Astrocyte of the cerebellum (primary cell): ENCODE results near the gene LTBP3.
A peak's percentile ranks its signal among the peaks of the same experiment; 100 is the strongest.

Source experiments
- DNase-seq: peaks from one replicate; pipeline ENCODE4 v3.0.0-alpha.2; 2011; ENCODE audit warnings: low read depth
- H3K4me3 ChIP-seq: 2 replicates; pipeline ENCODE4 v1.5.1; 2011; ENCODE audit warnings: mild to moderate bottlenecking, low read depth, low read length, moderate library complexity
- in situ Hi-C: cut with HindIII; loops from 2 replicates; pipeline ENCODE4 v1.10.0; 2017; ENCODE audit warnings: low sequenced_read_pairs
- TF ChIP-seq, protein P1 (sequence below): IDR thresholded peaks from 2 replicates; pipeline ENCODE4 v1.5.1; 2012; ENCODE audit warnings: low read length, low read depth, moderate library complexity, mild to moderate bottlenecking; ENCODE audit errors: missing control alignments

The LTBP3 gene

DNA sequence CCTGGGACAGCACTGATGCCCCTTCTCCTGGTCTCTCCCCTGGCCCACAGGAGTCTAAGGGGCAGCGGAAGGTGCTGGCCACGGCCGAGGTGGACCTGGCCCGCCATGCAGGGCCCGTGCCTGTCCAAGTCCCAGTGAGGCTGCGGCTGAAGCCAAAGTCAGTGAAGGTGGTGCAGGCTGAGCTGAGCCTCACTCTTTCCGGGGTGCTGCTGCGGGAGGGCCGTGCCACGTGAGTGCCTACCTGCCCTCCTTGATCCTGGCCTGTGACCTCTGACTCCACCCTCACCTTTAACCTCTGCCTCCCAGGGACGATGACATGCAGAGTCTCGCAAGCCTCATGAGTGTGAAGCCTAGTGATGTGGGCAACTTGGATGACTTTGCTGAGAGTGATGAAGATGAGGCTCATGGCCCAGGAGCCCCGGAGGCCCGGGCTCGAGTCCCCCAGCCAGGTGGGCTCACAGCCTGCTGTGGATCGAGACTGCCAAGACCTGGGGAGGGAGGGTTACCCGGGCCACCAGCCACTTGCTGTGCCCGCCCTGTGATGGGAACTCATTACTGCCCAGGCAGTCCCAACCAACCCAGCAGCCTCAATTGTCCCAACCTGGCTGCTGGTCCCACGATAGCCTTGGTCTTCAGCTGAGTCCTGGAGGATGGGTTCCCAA is 22.0 kb upstream of the LTBP3 start:
- no peak overlapping the region for H3K4me3 ChIP-seq
- TF ChIP-seq, protein P1, sequence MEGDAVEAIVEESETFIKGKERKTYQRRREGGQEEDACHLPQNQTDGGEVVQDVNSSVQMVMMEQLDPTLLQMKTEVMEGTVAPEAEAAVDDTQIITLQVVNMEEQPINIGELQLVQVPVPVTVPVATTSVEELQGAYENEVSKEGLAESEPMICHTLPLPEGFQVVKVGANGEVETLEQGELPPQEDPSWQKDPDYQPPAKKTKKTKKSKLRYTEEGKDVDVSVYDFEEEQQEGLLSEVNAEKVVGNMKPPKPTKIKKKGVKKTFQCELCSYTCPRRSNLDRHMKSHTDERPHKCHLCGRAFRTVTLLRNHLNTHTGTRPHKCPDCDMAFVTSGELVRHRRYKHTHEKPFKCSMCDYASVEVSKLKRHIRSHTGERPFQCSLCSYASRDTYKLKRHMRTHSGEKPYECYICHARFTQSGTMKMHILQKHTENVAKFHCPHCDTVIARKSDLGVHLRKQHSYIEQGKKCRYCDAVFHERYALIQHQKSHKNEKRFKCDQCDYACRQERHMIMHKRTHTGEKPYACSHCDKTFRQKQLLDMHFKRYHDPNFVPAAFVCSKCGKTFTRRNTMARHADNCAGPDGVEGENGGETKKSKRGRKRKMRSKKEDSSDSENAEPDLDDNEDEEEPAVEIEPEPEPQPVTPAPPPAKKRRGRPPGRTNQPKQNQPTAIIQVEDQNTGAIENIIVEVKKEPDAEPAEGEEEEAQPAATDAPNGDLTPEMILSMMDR = no peak
- in situ Hi-C loops = no loop called here
- no peak for DNase-seq

DNA sequence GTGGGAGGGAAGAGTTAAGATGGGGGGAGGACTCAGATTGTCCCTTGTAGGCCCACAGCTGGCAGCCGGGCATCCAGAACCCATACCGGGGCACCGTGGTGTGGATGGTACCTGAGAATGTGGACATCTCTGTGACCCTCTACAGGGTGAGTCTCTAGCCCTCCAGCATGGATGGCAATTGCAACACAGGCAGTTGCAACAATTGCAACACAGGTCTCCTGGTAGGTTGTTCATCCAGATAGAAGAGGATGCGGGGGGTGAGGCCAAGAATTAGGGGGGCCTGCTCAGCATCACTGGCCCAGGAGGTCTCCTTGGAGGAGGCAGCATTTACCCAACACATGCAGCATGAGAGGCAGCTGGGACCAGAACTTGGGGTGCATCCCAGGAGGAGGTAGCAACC is 21.1 kb upstream of the LTBP3 start:
- in situ Hi-C loops = no loop called here
- TF ChIP-seq, protein P1 = no peak
- no peak for DNase-seq
- no peak overlapping the region for H3K4me3 ChIP-seq

DNA sequence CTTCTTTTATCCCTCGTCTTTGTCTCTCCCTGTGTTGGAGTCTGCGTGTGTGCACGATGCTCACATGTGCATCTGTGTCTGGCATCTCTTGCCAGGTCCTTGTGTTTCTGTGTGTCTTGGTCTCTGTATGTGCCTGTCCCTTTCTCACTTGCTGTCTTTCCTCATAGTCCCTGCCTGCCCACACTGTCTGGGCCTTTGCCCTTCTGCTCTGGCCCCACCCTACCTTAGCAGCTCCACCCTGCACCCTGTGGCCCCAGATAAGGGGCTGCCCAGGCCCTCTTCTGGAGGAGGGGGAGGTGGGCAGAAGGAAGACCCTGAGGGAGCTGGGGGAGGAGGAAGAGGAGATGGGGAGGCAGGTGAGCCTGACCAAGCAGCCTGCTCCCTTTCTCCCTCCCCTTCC is 20.5 kb upstream of the LTBP3 start:
- TF ChIP-seq, protein P1 = no peak
- H3K4me3 ChIP-seq = no peak overlapping the region
- no peak for DNase-seq
- in situ Hi-C loops = no loop called here

DNA sequence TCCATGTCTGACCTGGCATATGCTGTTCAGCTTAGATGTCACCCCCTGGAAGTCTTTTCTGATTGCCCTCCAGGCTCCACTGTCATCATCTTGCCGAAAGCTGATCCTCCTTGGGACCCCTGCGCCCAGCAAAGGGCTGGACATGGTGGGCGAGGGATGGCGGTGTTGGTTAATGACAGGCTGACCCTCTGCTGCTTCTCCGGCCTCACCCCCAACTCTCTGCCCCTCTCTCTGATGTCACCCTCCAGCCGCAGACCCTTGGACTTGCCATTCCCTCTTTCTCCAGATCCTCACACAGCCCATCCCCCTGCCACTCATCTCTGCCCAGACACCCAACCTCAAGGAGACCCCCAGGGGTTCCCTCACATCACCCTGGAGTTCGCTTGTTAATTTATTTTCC is 20.0 kb upstream of the LTBP3 start:
- H3K4me3 ChIP-seq = no peak overlapping the region
- in situ Hi-C loops = no loop called here
- TF ChIP-seq, protein P1 = no peak

DNA sequence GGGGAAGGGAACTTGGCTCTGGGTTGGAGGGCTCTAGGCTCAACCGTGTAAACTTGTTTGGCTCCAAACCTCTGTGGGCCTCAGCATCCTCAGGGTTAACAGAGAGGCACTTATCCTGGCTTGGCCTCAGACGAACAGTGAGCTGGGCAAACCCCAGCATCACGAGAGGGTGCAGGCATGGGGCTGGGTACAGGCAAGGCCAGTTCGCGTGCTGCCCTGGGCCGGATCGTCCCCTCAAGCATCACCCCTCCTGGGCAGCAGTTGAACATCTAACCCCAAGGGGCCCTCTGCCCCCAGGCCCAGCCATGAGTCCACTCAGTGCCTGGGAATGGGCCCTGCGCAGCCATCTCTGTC is 19.6 kb upstream of the LTBP3 start:
- in situ Hi-C loops = no loop called here
- H3K4me3 ChIP-seq = peak overlapping the region; percentile 48
- TF ChIP-seq, protein P1 = no peak
- no peak for DNase-seq

More for the DNA sequence above, 20.0 kb upstream of the LTBP3 start:
- no peak for DNase-seq

DNA sequence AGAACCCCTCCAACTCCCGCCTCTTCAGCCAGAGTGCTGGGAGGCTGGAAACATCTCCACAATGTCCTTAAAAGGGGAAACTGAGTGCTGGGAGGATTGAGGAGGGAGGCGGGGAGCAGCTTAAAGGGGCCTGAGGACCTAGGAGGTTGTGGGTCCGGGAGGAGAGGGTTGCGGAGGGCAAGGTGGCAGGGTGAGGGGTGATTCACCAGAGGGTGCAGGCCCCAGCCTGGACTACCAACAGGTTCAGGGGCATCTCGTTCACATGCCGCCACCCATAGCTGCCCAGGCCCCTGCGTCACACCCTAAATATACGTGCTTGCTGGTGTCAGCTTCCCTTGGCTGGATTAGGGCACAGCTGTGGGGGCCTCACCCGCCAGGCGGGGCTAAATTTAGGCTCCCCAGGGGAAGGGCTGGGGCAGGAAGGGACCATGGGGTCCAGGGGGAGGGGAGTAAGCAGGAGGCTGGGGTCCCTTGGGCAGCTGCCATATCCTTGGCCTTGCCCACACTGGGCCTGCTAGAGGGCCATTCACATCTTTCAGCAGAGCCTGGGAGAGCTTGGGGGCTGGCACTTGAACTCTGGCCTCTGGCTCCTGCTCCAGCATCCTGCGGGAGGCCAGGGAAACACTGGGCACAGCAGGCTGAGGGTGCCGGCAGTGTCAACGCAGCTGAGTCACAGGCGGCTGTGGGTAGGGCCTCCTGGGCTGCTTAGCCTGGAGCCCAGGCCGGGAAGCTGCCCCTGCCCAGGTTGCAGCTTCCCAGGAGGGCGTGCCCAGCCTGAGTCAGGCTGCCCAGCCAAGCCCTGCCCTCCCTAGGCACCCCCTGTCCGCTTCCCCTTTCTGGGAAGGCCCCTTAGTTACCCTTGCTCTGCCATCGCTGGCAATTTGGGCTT is 19.0 kb upstream of the LTBP3 start:
- in situ Hi-C loops = no loop called here
- TF ChIP-seq, protein P1 = no peak
- no peak for DNase-seq
- H3K4me3 ChIP-seq = peak overlapping the region; percentile 48
